Brain pericyte (primary cell): Measurements from ENCODE around the gene RGCC.
"Not testable (repeated sequence)": the region's sequence is repeated elsewhere in the genome, so short reads cannot be mapped to it uniquely, and the experiment has no call there.

Experiments
- DNase-seq: peaks from one replicate; pipeline ENCODE4 v3.0.0-alpha.2; 2012; ENCODE audit warnings: low read depth, low spot score

Gene RGCC

GRCh38 chr13:41490371-41491015 is 33.1 kb downstream of the RGCC start:
- DNase-seq = no peak

GRCh38 chr13:41491436-41491835 is 34.1 kb downstream of the RGCC start:
- no peak for DNase-seq

- no peak for DNase-seq
These were observed 35.3 kb downstream of the RGCC start for GRCh38 chr13:41492432-41493260.

- no peak for DNase-seq
These were observed 36.9 kb downstream of the RGCC start for GRCh38 chr13:41494202-41494601.

GRCh38 chr13:41495044-41495443 is 37.7 kb downstream of the RGCC start:
- DNase-seq = no peak

- DNase-seq = no peak
These were observed 39.3 kb downstream of the RGCC start for GRCh38 chr13:41496420-41497234.

- DNase-seq = no peak
These were observed 40.1 kb downstream of the RGCC start for GRCh38 chr13:41497436-41497835.

- no peak for DNase-seq
These were observed 42.1 kb downstream of the RGCC start for GRCh38 chr13:41499452-41499851.

- DNase-seq = no peak
These were observed 43.2 kb downstream of the RGCC start for GRCh38 chr13:41500511-41500910.

- no peak for DNase-seq
These were observed 43.9 kb downstream of the RGCC start for GRCh38 chr13:41501281-41501680.

- DNase-seq = no peak
These were observed 44.7 kb downstream of the RGCC start for GRCh38 chr13:41502031-41502430.

GRCh38 chr13:41502673-41503072 is 45.3 kb downstream of the RGCC start:
- no peak for DNase-seq

- no peak for DNase-seq
These were observed 46.0 kb downstream of the RGCC start for GRCh38 chr13:41503356-41503755.

GRCh38 chr13:41504657-41505056 is 47.3 kb downstream of the RGCC start:
- not testable (repeated sequence) for DNase-seq

- no peak for DNase-seq
These were observed 48.0 kb downstream of the RGCC start for GRCh38 chr13:41505209-41505835.

GRCh38 chr13:41506312-41506711 is 49.0 kb downstream of the RGCC start:
- DNase-seq = no peak

GRCh38 chr13:41509971-41510370 is 52.6 kb downstream of the RGCC start:
- no peak for DNase-seq

GRCh38 chr13:41511827-41512226 is 54.5 kb downstream of the RGCC start:
- DNase-seq = no peak

GRCh38 chr13:41512441-41512840 is 55.1 kb downstream of the RGCC start:
- no peak for DNase-seq

GRCh38 chr13:41513600-41513999 is 56.2 kb downstream of the RGCC start:
- no peak for DNase-seq

- DNase-seq = no peak
These were observed 57.6 kb downstream of the RGCC start for GRCh38 chr13:41514853-41515395.
